ELR (cell line): ENCODE measurements around the gene PLEKHG5.

ENCODE experiments used
- DNase-seq: peaks from one replicate; pipeline ENCODE4 v3.0.0-alpha.2; 2015; ENCODE audit warnings: low read depth

PLEKHG5 gene

DNA sequence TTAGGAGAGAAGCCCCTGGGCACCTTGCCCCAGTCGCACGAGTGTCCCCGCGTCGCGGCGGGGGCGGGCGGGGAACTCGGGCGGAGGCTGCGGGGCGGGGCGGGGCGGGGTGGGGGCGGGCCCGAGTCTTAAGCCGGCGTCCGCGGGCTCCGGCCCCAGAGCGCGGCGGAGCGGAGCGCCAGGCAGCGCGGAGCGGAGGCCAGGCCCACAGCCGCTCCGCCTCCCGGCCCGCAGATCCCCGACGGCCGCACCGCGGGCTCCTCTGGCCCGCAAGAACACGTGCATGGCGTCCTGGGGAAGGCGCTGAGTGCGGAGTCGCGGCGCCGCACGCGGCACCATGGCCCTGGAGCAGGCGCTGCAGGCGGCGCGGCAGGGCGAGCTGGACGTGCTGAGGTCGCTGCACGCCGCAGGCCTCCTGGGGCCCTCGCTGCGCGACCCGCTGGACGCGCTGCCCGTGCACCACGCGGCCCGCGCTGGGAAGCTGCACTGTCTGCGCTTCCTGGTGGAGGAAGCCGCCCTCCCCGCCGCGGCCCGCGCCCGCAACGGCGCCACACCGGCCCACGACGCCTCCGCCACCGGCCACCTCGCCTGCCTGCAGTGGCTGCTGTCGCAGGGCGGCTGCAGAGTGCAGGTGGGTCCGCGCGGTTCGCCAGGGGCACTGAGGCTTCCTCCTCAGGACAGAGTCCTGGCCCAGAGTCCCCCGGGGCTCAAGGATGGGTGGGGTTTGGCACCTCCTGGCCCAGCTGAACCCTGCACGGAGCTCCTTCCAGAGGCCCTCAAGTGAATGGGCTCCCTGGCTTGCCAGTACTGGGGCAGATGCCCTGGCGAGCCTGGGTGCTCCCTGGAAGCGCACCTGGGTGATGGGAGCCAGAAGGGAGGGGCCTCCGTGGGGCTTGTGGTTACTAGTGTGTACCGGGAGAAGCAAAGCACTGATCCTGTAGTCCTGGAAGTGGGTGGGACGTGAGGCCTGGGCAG is 66.6 kb downstream of the PLEKHG5 start, which contains the start of gene ESPN:
TSS of gene ESPN (plus strand) at position 158 of the 975 bp plus-strand sequence. CDS start at position 338, 180 bp downstream.
- DNase-seq, result no peak

DNA sequence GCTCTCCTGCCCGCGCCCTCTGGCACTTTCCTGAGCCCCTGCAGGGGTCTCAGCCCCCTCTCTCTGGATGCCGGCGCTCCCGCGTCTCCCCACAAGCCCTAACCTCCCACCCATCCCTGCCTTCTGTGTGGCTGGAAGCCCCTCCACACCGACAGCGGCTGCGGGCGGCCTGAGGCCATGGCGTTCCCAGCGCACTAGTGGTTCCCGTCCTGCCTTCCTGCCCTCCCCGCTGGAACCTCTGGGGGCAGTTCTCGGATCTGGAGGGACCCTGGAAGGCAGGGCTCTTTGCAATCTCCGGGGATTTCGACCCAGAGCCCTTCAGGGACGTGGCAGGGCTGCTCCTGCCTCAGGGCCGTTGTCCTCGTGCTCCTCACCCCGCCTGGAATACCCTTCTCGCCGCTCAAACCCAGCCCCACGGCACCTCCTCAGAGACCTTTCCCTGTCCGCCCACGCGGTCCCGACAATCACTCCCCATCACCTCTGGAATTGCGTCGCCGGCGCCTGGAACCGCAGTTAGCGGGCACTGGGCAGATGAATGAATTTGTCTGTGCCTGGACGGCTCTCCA is 67.4 kb downstream of the PLEKHG5 start:
- DNase-seq, result no peak

DNA sequence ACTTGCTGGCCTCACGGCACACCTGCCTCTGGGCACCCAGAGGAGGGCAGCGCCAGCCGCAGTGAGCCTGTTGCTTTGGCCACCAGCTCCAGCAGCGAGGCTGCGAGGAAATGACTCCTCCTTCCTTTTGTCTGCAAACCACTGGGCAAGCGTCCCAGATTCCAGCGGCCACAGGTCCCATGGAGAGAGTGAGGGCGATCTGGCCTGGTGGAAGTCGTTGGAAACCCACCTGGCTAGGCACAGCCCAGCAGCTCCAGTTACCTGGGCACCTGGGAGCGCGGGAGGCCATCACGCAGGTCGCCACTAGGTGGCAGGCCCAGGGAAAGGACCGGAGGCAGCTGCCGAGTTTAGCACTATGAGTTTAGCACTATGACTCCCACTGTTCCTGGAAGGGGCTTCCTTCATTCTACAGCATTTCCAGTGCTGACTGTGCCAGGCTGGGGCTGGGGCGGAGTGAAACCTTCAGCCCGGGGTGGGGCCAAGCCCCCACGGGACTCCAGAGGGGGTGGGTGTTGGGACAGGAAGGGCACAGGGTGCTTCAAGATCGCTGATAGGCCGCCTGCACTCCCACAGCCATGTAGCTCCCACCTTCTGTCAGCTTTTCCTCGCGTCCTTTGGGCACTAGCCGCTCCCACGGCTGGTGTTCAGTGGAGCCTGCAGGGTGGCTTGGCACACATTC is 68.0 kb downstream of the PLEKHG5 start:
- DNase-seq, result peak; percentile 67

DNA sequence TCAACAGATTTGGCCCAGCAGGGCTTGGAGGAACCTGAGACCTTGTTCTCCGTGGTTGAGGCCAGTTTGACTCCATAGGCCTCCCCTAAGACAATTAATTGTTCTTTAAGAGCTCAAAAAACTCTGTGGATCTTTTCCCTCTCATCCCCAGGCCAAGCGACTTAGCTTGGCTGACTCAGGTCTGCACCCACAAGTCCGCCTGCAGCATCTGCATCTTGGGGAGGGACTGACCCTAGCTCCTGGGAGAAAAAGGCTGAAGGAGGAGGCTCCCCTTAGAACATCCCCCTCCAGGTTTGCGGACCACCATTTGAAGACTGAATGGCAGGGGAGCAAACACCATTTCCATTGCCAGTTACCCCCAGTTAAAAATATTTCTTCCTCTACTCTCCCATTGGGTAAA is 70.2 kb downstream of the PLEKHG5 start:
- no peak for DNase-seq

DNA sequence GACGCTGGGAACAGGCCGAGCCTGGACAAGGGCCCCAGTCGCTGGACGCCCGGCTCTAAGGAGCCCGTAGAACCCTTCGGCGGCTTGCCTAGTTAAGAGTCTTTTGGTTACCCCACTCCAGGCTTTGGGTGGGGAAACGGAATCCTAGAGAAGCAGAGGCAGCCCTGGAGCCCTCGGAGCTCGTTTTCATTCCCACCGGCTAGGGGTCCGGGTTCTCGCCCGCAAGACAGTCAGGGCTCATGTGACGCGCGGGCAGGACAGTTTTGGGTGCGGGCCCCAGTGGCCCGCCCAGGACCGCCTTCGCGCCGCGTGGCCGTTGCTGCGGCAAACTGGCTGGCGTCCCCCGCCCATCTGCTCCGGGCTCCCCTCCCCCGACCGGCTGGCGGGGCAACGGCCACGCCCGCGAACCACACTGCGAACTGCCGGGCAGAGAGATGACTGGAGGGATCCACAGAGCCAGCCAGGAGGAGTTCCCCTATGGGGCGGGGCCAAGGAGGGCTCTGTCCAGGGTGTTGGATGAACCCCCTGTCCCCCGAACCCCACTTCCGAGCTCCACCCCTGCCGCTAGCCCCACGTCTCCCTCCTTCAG is 70.9 kb downstream of the PLEKHG5 start:
- no peak for DNase-seq

DNA sequence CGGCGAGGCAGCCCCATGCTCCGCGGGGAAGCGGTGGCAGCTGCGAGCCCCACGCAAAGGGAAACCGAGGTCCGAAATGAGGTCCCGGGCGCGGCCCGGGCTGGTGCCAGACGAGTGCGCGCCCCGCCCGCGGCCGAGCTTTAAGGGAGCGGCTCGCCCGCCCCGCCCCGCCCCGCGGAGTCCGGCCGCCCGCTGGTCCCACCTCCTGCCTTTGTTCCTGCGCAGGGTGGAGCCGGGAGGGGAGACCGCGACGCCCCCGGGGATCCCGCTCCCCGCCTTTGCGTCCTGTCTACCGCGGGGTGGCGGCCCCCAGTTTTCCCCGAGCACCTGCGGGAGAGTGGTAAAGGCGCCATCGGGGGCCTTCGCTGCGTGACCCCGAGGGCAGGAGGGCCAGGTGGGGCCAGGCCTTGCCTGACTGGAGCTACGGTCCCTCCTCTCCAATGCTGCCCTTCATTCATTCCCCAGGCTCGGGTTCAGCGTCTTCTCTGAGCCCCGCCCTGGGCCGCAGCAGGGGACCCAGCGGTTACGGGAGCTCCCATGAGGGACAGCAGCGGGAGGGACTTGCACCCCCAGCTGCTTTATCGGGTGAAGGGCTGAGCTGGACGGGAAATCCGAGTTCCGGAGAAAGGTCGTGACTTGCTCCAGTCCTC is 71.5 kb downstream of the PLEKHG5 start, which contains the start of gene HES2:
TSS of gene HES2 (minus strand) at position 116 of the 650 bp plus-strand sequence. CDS start at position 17, 99 bp downstream.
- no peak for DNase-seq

DNA sequence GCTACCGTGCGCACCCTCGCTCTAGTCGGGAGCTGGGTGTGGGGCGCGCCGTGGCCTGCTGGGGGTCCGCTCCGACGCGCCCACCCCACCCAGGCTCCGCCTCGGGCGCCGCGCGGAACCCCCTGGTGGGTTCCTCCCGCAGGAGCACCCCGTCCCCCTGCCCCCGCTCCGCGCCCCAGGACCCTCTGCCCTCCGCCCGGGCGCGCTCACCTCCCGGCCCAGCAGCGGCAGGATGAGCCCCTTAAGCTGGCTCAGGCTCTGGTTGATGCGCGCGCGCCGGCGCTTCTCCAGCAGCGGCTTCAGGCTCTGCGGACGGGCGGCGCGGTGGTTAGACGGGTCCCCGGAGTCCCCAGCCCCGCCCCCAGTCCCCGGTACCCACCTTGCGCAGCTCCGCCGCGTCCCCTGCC is 72.1 kb downstream of the PLEKHG5 start:
- DNase-seq, result no peak

DNA sequence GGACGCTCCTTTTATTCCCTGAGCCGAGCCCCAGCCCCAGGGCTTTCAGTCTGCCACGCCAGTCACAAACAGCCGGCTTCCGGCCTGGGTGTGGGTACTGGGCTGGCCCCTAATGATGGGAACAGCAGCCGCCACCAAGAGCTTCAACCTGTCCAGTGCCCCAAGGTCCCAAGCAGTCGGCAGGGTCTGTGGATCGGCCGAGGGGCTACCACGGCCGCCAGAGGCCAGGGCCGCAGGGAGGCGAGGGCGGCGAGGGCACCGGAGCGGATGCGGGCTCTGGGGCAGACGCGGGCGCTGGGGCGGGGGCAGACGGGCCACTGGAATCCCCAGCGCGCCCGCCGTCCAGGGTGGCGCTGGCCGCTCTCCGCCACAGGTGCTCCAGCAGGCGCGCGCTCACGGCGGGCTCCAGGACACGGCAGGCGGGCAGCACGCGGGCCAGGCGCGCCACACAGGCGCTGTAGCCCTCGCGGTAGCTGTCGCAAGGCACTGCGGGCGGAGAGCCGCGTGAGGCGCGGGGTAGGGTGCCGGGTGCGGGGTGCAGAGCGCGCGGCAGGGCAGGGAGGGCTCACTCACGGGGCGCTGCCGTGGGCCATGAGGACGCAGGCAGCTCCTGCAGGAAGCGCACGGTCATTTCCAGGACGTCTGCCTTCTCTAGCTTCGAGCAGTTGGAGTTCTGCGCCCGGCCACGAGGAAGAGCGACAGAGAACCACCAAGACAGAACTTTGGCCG is 72.6 kb downstream of the PLEKHG5 start:
- no peak for DNase-seq

DNA sequence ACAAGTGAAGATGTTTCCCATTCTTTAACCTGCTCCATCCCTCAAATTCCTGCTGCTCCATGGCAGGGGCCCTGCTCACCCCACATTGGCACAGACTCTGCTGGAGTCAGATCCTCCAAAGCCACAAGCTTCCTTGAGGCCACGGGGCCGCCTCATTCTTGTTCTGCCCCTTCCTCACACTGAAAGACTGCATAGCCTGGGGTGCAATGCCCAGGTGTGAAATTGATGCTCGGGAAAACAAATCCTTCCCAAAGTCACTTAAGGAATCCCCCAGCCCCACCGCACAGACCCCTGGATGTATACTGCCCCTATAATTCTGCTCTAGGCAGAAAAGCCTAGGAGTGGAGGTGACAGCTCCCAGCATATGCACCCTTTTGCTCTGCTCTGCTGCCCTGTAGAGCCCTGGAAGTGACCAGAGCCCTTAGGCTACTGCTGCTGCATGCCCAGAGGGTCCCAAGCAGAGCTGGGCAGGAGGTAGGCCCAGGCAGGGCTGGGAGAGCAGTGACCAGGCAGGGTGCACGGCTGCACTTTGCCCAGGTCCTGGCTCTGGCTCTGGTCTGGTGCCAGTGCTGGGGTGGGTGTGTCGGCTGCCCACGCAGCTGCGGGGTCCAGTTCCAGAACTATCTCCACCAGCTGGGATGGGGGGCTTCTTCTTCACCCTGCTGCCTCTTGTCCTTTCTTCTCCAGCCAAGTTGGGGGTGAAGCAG is 73.4 kb downstream of the PLEKHG5 start:
- DNase-seq, result no peak
